Measurements from ENCODE around the gene PRR5L.

The PRR5L gene, protein sequence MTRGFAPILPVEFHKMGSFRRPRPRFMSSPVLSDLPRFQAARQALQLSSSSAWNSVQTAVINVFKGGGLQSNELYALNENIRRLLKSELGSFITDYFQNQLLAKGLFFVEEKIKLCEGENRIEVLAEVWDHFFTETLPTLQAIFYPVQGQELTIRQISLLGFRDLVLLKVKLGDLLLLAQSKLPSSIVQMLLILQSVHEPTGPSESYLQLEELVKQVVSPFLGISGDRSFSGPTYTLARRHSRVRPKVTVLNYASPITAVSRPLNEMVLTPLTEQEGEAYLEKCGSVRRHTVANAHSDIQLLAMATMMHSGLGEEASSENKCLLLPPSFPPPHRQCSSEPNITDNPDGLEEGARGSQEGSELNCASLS

DNA sequence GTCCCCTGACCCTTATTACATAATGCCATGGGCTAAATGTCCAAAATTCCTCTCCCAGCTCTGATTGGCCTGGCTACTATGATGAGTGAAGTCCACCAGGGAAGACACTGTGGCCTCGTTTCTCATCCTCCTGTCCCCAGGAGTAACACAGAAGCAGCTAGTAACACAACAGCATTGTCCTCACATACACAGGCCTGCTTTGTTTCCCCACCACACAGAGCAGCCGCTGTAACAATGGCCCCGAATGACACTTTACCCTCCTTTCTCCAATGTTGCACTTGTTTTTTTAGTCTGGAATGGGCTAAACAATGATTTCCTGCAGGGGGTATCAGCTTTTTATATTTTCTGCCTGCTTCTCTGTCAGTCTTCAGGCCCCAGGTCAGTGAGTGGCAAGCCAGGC is at the start of gene PRR5L:
Gene PRR5L (plus strand): TSS at position 363 of the 400 bp plus-strand sequence. CDS start 104,834 bp downstream, outside the sequence.
- DNase-seq (ENCODE audit: low read depth): no peak

- no peak for DNase-seq (ENCODE audit: low read depth)
These were observed 48.6 kb upstream of the PRR5L start for GRCh38 chr11:36247493-36247892.

DNA sequence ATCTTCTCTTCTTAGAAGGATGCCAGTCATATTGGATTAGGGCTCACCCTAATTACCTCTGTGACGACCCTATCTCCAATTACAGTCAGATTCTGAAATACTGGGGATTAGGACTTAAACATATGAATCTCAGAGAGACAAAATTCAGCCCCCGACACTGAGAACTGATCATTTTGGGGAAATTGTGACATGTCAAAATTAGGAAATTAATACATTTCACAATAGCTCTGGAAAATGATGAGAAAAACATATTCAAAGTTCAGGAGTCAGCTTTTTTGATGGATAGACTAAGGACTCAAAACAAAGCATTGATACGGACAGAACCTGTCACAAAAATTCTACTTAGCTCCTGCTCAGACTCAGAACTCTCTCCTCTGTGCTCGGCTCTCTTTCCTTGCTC is 47.7 kb upstream of the PRR5L start:
- DNase-seq (ENCODE audit: low read depth): no peak

DNA sequence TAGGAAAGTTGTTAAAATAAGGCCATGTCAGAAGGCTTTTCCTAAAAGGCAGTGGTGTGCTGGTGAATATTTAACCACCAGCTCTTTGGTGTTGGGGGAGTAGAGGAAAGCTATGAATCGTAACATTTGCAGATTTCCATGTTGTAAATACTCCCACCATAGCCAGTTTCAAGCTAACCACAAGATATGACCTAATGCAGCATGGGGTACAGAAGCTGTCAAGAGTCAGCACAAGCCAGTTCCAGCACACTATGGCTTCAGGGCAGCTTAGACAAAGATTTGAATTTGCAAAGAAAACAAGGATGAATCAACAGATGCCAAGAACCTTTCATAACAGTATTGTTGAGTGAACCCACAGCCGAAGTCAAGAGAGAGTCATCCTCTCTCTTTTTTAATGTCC is 46.8 kb upstream of the PRR5L start:
- no peak for DNase-seq (ENCODE audit: low read depth)

GRCh38 chr11:36251823-36252222 is 44.3 kb upstream of the PRR5L start:
- DNase-seq (ENCODE audit: low read depth): no peak

- DNase-seq (ENCODE audit: low read depth): no peak
These were observed 42.9 kb upstream of the PRR5L start for GRCh38 chr11:36253238-36253637.

DNA sequence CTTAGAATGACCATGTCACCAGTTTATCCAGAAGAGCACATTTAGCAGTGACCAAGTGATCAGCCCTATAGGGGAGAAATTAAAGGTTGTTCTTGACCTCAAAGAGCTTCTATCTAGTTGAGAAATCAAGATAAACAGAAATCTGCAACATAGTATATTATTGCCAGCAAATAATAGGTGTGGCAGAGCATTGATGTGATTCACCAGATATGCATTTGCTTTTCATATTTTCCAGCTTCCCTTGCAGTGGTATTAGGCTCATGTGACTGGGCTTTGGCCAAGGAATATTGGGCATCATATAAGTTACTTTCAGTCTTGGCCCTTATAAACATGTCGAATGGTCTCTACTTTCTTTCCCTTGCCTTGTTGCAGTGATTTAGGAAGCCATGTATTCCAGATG is 41.4 kb upstream of the PRR5L start:
- DNase-seq (ENCODE audit: low read depth): no peak

DNA sequence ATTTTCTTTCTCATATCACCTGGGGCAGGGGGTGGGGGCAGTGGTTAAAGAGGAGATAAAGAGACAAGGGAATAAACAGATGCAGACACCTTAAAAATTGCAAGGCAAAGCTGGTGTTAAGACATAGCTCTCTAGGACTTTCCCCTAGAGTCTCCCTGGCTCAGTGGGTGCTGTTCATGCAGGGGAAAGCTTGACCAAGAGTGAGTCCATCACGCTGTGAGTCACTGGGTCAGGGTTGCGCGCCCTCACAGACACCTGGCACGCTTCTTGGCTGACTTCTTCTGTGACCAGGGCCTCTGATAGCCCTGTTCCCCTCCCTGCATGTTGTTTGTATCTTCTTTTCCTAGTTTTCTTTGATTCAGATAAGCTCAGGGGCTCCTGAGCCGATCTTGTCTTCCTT is 38.7 kb upstream of the PRR5L start:
- no peak for DNase-seq (ENCODE audit: low read depth)

GRCh38 chr11:36258730-36259360 is 37.2 kb upstream of the PRR5L start:
- DNase-seq (ENCODE audit: low read depth): no peak

GRCh38 chr11:36261094-36261493 is 35.0 kb upstream of the PRR5L start:
- no peak for DNase-seq (ENCODE audit: low read depth)

GRCh38 chr11:36264011-36264972 is 31.8 kb upstream of the PRR5L start:
- no peak for DNase-seq (ENCODE audit: low read depth)

DNA sequence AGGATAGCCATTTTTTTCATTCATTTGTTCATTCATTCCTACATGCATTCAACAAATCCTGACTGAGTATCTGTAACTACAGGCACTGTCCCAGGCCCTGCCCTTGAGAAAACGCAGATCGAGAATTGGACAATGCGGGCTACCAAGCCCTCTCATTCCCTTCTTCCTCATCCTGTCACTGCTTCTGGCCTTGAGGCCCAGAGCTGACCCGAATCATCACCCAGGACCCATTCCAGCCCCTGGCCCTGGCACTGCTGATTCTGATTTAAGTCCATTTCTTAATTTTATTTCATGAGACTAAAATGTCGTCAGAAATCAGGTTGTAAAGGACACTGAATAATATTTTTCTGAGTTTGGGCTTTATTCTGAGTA is 31.1 kb upstream of the PRR5L start:
- no peak for DNase-seq (ENCODE audit: low read depth)

GRCh38 chr11:36265793-36266628 is 30.1 kb upstream of the PRR5L start:
- peak; percentile 32 for DNase-seq (ENCODE audit: low read depth)

DNA sequence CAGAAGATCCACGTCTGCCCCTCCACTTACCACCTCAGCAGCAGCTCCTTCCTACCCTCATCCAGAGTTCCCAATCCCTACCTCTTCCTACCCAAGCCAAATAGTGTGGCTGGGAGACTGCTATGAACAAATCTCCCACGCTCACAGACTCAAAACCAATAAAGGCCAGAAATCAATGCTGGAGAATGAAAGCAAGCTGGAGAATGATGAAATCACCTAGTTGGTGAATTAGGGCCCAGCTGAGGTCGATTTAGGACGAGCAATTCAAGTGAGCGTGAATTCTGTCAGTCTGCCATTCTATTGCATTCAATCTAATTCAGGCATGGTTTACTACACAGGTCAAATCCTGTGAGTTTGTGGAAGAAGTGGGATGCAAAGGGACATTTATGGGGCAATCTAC is 29.3 kb upstream of the PRR5L start:
- no peak for DNase-seq (ENCODE audit: low read depth)

GRCh38 chr11:36268337-36268985 is 27.6 kb upstream of the PRR5L start:
- DNase-seq (ENCODE audit: low read depth): no peak

- DNase-seq (ENCODE audit: low read depth): no peak
These were observed 25.4 kb upstream of the PRR5L start for GRCh38 chr11:36270701-36271100.

- DNase-seq (ENCODE audit: low read depth): no peak
These were observed 24.2 kb upstream of the PRR5L start for GRCh38 chr11:36271794-36272407.

GRCh38 chr11:36273110-36273509 is 23.0 kb upstream of the PRR5L start:
- DNase-seq (ENCODE audit: low read depth): no peak

GRCh38 chr11:36274414-36274813 is 21.7 kb upstream of the PRR5L start:
- DNase-seq (ENCODE audit: low read depth): no peak

GRCh38 chr11:36278531-36279282 is 17.4 kb upstream of the PRR5L start:
- no peak for DNase-seq (ENCODE audit: low read depth)
